Measurements from ENCODE around the gene SLX1A. TPM values are rescaled to one million over a fixed set of nuclear protein-coding genes. Genes with fewer than 3 reads are reported as not detected.

SLX1A gene
- total and polyA plus RNA-seq, 2 experiments from 2014 or later: 61.6 to 85.1 TPM

GRCh38 chr16:30149250-30149930 lies 44.3 kb upstream of the SLX1A start:
- H3K4me3 ChIP-seq: no peak overlapping the region
- no peak overlapping the region for H3K27ac ChIP-seq
- TF ChIP-seq CTCF (IDR thresholded peaks at IDR 0.05; ENCODE audit: low read depth, low read length): no peak
- no peaks in the 10 kb centered on the region for H3K27me3 ChIP-seq
- H3K9me3 ChIP-seq (ENCODE audit: low read depth): no peaks in the 10 kb centered on the region
- no peaks in the 10 kb centered on the region for H3K36me3 ChIP-seq
- no peaks in the 10 kb centered on the region for H3K4me1 ChIP-seq (ENCODE audit: low read depth)
- no peak for DNase-seq (ENCODE audit: low read depth in 1 of 2, low spot score in 1 of 2)

- TF ChIP-seq CTCF (IDR thresholded peaks at IDR 0.05; ENCODE audit: low read depth, low read length): no peak
- no peaks in the 10 kb centered on the region for H3K9me3 ChIP-seq (ENCODE audit: low read depth)
Observed at GRCh38 chr16:30151091-30151490, 42.6 kb upstream of the SLX1A start.

GRCh38 chr16:30152517-30152916 lies 41.2 kb upstream of the SLX1A start:
- Histone ChIP-seq H3K27me3 (no peaks in the 10 kb centered on the region), H3K9me3 (ENCODE audit: low read depth) (no peaks in the 10 kb centered on the region), H3K36me3 (no peaks in the 10 kb centered on the region), H3K4me3 (no peak overlapping the region), H3K4me1 (ENCODE audit: low read depth) (no peaks in the 10 kb centered on the region), H3K27ac (no peak overlapping the region)
- DNase-seq (ENCODE audit: low read depth in 1 of 2, low spot score in 1 of 2): no peak
- TF ChIP-seq CTCF (IDR thresholded peaks at IDR 0.05; ENCODE audit: low read depth, low read length): no peak

More at GRCh38 chr16:30151091-30151490, 42.6 kb upstream of the SLX1A start:
- Histone ChIP-seq H3K27me3 (no peaks in the 10 kb centered on the region), H3K36me3 (no peaks in the 10 kb centered on the region), H3K27ac (no peak overlapping the region), H3K4me1 (ENCODE audit: low read depth) (no peaks in the 10 kb centered on the region), H3K4me3 (no peak overlapping the region)
- DNase-seq (ENCODE audit: low read depth in 1 of 2, low spot score in 1 of 2): no peak

- no peak for TF ChIP-seq CTCF (IDR thresholded peaks at IDR 0.05; ENCODE audit: low read depth, low read length)
- Histone ChIP-seq H3K36me3 (no peaks in the 10 kb centered on the region), H3K9me3 (ENCODE audit: low read depth) (no peaks in the 10 kb centered on the region), H3K4me1 (ENCODE audit: low read depth) (no peaks in the 10 kb centered on the region), H3K27me3 (no peaks in the 10 kb centered on the region), H3K4me3 (no peak overlapping the region), H3K27ac (no peak overlapping the region)
- DNase-seq (ENCODE audit: low read depth in 1 of 2, low spot score in 1 of 2): no peak
Observed at GRCh38 chr16:30155188-30155587, 38.5 kb upstream of the SLX1A start.

- TF ChIP-seq CTCF (IDR thresholded peaks at IDR 0.05; ENCODE audit: low read depth, low read length): no peak
- Histone ChIP-seq H3K9me3 (ENCODE audit: low read depth) (no peaks in the 10 kb centered on the region), H3K4me3 (no peak overlapping the region), H3K27me3 (no peaks in the 10 kb centered on the region), H3K36me3 (no peaks in the 10 kb centered on the region), H3K27ac (no peak overlapping the region), H3K4me1 (ENCODE audit: low read depth) (no peaks in the 10 kb centered on the region)
- DNase-seq (ENCODE audit: low read depth in 1 of 2, low spot score in 1 of 2): no peak
Observed at GRCh38 chr16:30157214-30157613, 36.5 kb upstream of the SLX1A start.

Measured in cardiac muscle cell (in vitro differentiated cells and primary cell).